ENCODE measurements around the gene RFESD.
"Not testable (repeated sequence)": the region's sequence is repeated elsewhere in the genome, so short reads cannot be mapped to it uniquely, and the experiment has no call there.

The RFESD gene

GRCh38 chr5:95630394-95630917 lies 16.1 kb upstream of the RFESD start:
- DNase-seq: no peak

GRCh38 chr5:95631255-95631958 lies 15.2 kb upstream of the RFESD start:
- DNase-seq: no peak

- no peak for DNase-seq
Measured at GRCh38 chr5:95631991-95632675, 14.4 kb upstream of the RFESD start.

- DNase-seq: not testable (repeated sequence)
Measured at GRCh38 chr5:95632942-95633341, 13.6 kb upstream of the RFESD start.

GRCh38 chr5:95633671-95634070 lies 12.9 kb upstream of the RFESD start:
- no peak for DNase-seq

- no peak for DNase-seq
Measured at GRCh38 chr5:95634081-95634480, 12.5 kb upstream of the RFESD start.

GRCh38 chr5:95638632-95639031 lies 7.9 kb upstream of the RFESD start:
- no peak for DNase-seq

GRCh38 chr5:95641741-95642220 lies 4.8 kb upstream of the RFESD start:
- no peak for DNase-seq

- DNase-seq: no peak
Measured at GRCh38 chr5:95643152-95643551, 3.4 kb upstream of the RFESD start.

GRCh38 chr5:95644351-95645042 lies 2.1 kb upstream of the RFESD start:
- DNase-seq: peak; percentile 61

- not testable (repeated sequence) for DNase-seq
Measured at GRCh38 chr5:95646226-95646568, 380 bp upstream of the RFESD start.

GRCh38 chr5:95647886-95648860 lies 1.6 kb downstream of the RFESD start:
- no peak for DNase-seq

- no peak for DNase-seq
Measured at GRCh38 chr5:95649274-95649673, 2.7 kb downstream of the RFESD start.

GRCh38 chr5:95649842-95650620 lies 3.5 kb downstream of the RFESD start:
- no peak for DNase-seq

GRCh38 chr5:95652849-95653248 lies 6.3 kb downstream of the RFESD start:
- no peak for DNase-seq

GRCh38 chr5:95654196-95654595 lies 7.6 kb downstream of the RFESD start:
- DNase-seq: no peak

GRCh38 chr5:95655575-95655974 lies 9.0 kb downstream of the RFESD start:
- DNase-seq: no peak

- no peak for DNase-seq
Measured at GRCh38 chr5:95660060-95660459, 13.5 kb downstream of the RFESD start.

GRCh38 chr5:95662946-95663345 lies 16.4 kb downstream of the RFESD start:
- no peak for DNase-seq

- DNase-seq: peak; percentile 42
Measured at GRCh38 chr5:95664204-95664786, 17.7 kb downstream of the RFESD start.

- DNase-seq: no peak
Measured at GRCh38 chr5:95667061-95667618, 20.6 kb downstream of the RFESD start.

All from retina (tissue), 1 donor.